Stimulated activated CD8-positive, alpha-beta memory T cell treated with anti-CD3 and anti-CD28 coated beads, Interleukin-12 subunit alpha, Interleukin-12 subunit beta, amount 100 ng/mL, for 1 hour (primary cell): ENCODE results near the gene GRAMD1B.
"Not testable (repeated sequence)": the region's sequence is repeated elsewhere in the genome, so short reads cannot be mapped to it uniquely, and the experiment has no call there.

ENCODE experiments used
- DNase-seq: peaks from one replicate; pipeline ENCODE4 v3.0.0-alpha.2; 2020; ENCODE audit warnings: low read depth

GRAMD1B gene

GRCh38 chr11:123509737-123510578 is 79.9 kb downstream of the GRAMD1B start:
- DNase-seq: no peak

- no peak for DNase-seq
Measured at GRCh38 chr11:123510579-123510905, 80.5 kb downstream of the GRAMD1B start.

- DNase-seq: peak; percentile 32
Measured at GRCh38 chr11:123511037-123511870, 81.2 kb downstream of the GRAMD1B start.

- DNase-seq: not testable (repeated sequence)
Measured at GRCh38 chr11:123513309-123513708, 83.2 kb downstream of the GRAMD1B start.

GRCh38 chr11:123516238-123516637 is 86.2 kb downstream of the GRAMD1B start:
- no peak for DNase-seq

GRCh38 chr11:123517559-123518364 is 87.7 kb downstream of the GRAMD1B start:
- no peak for DNase-seq

- DNase-seq: no peak
Measured at GRCh38 chr11:123518496-123519054, 88.5 kb downstream of the GRAMD1B start.

GRCh38 chr11:123519055-123519796 is 89.2 kb downstream of the GRAMD1B start:
- no peak for DNase-seq

GRCh38 chr11:123519797-123520193 is 89.7 kb downstream of the GRAMD1B start:
- no peak for DNase-seq

- not testable (repeated sequence) for DNase-seq
Measured at GRCh38 chr11:123520476-123520875, 90.4 kb downstream of the GRAMD1B start.

GRCh38 chr11:123521001-123521400 is 90.9 kb downstream of the GRAMD1B start:
- DNase-seq: no peak

- no peak for DNase-seq
Measured at GRCh38 chr11:123521930-123522329, 91.9 kb downstream of the GRAMD1B start.

GRCh38 chr11:123523539-123523938 is 93.5 kb downstream of the GRAMD1B start:
- DNase-seq: no peak

- DNase-seq: no peak
Measured at GRCh38 chr11:123525097-123525496, 95.0 kb downstream of the GRAMD1B start.

GRCh38 chr11:123525511-123525918 is 95.4 kb downstream of the GRAMD1B start:
- no peak for DNase-seq

GRCh38 chr11:123526027-123526805 is 96.1 kb downstream of the GRAMD1B start:
- no peak for DNase-seq

GRCh38 chr11:123526918-123527317 is 96.8 kb downstream of the GRAMD1B start:
- DNase-seq: no peak

- no peak for DNase-seq
Measured at GRCh38 chr11:123527526-123527925, 97.5 kb downstream of the GRAMD1B start.

- DNase-seq: no peak
Measured at GRCh38 chr11:123527947-123528346, 97.9 kb downstream of the GRAMD1B start.

- DNase-seq: no peak
Measured at GRCh38 chr11:123531325-123531724, 101.3 kb downstream of the GRAMD1B start.
